ENCODE data around the gene ZFAND3. TPM values are rescaled to one million over a fixed set of nuclear protein-coding genes. Genes with fewer than 3 reads are reported as not detected.

Gene ZFAND3
- total and polyA plus RNA-seq, 2 experiments from 2014 or later = 16.9 to 28.2 TPM

DNA sequence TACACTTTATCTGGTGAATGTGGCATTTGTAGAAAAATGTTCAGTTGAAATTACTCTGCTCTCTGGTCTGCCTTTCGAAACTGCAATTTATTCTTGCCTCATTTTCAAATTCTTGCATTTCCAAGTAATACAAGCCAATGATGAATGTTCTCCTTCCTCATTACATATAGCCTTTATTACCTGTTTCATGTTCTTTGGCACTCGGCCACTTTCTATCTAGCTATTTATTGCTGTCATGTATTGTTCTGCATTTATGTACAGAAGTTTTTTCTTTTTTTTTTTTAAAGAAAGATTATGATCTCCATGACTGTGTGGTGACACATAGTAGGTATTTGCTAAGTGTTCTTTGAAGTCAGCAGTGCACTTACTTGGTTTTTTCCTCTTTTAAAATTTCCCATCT lies 261.4 kb downstream of the ZFAND3 start:
- Mint-ChIP-seq H3K27me3 (ENCODE audit: insufficient read depth, low read depth, poor library complexity) (no peaks in the 10 kb centered on the region), H3K4me1 (peaks cover 36% of the 10 kb centered on the region), H3K36me3 (ENCODE audit: low read depth) (no peaks in the 10 kb centered on the region), H3K27ac (no peak overlapping the region), H3K9me3 (no peaks in the 10 kb centered on the region), H3K4me3 (no peak overlapping the region)
- TF ChIP-seq, protein P1, sequence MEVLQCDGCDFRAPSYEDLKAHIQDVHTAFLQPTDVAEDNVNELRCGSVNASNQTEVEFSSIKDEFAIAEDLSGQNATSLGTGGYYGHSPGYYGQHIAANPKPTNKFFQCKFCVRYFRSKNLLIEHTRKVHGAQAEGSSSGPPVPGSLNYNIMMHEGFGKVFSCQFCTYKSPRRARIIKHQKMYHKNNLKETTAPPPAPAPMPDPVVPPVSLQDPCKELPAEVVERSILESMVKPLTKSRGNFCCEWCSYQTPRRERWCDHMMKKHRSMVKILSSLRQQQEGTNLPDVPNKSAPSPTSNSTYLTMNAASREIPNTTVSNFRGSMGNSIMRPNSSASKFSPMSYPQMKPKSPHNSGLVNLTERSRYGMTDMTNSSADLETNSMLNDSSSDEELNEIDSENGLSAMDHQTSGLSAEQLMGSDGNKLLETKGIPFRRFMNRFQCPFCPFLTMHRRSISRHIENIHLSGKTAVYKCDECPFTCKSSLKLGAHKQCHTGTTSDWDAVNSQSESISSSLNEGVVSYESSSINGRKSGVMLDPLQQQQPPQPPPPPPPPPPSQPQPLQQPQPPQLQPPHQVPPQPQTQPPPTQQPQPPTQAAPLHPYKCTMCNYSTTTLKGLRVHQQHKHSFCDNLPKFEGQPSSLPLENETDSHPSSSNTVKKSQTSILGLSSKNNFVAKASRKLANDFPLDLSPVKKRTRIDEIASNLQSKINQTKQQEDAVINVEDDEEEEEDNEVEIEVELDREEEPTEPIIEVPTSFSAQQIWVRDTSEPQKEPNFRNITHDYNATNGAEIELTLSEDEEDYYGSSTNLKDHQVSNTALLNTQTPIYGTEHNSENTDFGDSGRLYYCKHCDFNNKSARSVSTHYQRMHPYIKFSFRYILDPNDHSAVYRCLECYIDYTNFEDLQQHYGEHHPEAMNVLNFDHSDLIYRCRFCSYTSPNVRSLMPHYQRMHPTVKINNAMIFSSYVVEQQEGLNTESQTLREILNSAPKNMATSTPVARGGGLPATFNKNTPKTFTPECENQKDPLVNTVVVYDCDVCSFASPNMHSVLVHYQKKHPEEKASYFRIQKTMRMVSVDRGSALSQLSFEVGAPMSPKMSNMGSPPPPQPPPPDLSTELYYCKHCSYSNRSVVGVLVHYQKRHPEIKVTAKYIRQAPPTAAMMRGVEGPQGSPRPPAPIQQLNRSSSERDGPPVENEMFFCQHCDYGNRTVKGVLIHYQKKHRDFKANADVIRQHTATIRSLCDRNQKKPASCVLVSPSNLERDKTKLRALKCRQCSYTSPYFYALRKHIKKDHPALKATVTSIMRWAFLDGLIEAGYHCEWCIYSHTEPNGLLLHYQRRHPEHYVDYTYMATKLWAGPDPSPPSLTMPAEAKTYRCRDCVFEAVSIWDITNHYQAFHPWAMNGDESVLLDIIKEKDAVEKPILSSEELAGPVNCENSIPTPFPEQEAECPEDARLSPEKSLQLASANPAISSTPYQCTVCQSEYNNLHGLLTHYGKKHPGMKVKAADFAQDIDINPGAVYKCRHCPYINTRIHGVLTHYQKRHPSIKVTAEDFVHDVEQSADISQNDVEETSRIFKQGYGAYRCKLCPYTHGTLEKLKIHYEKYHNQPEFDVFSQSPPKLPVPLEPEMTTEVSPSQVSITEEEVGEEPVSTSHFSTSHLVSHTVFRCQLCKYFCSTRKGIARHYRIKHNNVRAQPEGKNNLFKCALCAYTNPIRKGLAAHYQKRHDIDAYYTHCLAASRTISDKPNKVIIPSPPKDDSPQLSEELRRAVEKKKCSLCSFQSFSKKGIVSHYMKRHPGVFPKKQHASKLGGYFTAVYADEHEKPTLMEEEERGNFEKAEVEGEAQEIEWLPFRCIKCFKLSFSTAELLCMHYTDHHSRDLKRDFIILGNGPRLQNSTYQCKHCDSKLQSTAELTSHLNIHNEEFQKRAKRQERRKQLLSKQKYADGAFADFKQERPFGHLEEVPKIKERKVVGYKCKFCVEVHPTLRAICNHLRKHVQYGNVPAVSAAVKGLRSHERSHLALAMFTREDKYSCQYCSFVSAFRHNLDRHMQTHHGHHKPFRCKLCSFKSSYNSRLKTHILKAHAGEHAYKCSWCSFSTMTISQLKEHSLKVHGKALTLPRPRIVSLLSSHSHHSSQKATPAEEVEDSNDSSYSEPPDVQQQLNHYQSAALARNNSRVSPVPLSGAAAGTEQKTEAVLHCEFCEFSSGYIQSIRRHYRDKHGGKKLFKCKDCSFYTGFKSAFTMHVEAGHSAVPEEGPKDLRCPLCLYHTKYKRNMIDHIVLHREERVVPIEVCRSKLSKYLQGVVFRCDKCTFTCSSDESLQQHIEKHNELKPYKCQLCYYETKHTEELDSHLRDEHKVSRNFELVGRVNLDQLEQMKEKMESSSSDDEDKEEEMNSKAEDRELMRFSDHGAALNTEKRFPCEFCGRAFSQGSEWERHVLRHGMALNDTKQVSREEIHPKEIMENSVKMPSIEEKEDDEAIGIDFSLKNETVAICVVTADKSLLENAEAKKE (CRISPR knock-in tag; IDR thresholded peaks at IDR 0.05) = no peak
- TF ChIP-seq, protein P2, sequence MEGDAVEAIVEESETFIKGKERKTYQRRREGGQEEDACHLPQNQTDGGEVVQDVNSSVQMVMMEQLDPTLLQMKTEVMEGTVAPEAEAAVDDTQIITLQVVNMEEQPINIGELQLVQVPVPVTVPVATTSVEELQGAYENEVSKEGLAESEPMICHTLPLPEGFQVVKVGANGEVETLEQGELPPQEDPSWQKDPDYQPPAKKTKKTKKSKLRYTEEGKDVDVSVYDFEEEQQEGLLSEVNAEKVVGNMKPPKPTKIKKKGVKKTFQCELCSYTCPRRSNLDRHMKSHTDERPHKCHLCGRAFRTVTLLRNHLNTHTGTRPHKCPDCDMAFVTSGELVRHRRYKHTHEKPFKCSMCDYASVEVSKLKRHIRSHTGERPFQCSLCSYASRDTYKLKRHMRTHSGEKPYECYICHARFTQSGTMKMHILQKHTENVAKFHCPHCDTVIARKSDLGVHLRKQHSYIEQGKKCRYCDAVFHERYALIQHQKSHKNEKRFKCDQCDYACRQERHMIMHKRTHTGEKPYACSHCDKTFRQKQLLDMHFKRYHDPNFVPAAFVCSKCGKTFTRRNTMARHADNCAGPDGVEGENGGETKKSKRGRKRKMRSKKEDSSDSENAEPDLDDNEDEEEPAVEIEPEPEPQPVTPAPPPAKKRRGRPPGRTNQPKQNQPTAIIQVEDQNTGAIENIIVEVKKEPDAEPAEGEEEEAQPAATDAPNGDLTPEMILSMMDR (conservative IDR thresholded peaks at IDR 0.05; ENCODE audit: low read depth in 2 of 2) = no peak
- H3K4me2 ChIP-seq = no peak overlapping the region
- ATAC-seq = no peak
- no peaks in the 10 kb centered on the region for H3K27me3 ChIP-seq (ENCODE audit: insufficient read depth)
- no peaks in the 10 kb centered on the region for H3F3A ChIP-seq (replicated peaks; ENCODE audit: low read depth)
- H4K20me1 ChIP-seq (replicated peaks; ENCODE audit: insufficient read depth) = no peaks in the 10 kb centered on the region
- DNase-seq (ENCODE audit: low spot score) = no peak
- no peak overlapping the region for H2AFZ ChIP-seq
- H3K36me3 ChIP-seq (ENCODE audit: insufficient read depth) = no peaks in the 10 kb centered on the region
- peaks cover 16% of the 10 kb centered on the region for H3K4me1 ChIP-seq (ENCODE audit: insufficient read depth)
- no peak overlapping the region for H3K27ac ChIP-seq (ENCODE audit: low read depth)
- no peaks in the 10 kb centered on the region for H3K79me2 ChIP-seq (replicated peaks; ENCODE audit: insufficient read depth)
- no peak overlapping the region for H3K4me3 ChIP-seq
- no peaks in the 10 kb centered on the region for H3K9me2 ChIP-seq (ENCODE audit: insufficient read depth)

DNA sequence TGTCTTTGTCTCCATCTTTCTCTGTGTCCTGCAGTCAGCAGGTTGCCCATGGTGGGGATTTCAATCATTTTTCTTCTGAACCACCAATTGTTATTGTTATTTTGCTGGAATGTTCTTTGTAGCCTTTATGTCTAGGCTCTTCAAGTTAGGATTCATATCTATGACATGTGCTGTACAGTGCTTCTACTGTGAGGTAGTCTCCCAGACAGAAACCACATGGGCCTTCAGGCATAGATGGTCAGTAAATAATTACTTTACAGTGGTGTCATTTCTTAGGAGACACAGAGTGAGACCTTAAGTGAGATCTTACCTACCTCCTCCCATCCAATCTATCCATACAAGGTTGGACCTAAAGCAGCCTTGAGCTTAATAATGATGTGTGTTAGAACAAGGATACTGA lies 265.5 kb downstream of the ZFAND3 start:
- H3K27ac ChIP-seq (ENCODE audit: low read depth) = no peak overlapping the region
- no peaks in the 10 kb centered on the region for H3K36me3 ChIP-seq (ENCODE audit: insufficient read depth)
- H3F3A ChIP-seq (replicated peaks; ENCODE audit: low read depth) = no peaks in the 10 kb centered on the region
- Mint-ChIP-seq H3K36me3 (ENCODE audit: low read depth) (no peaks in the 10 kb centered on the region), H3K27ac (no peak overlapping the region), H3K27me3 (ENCODE audit: insufficient read depth, low read depth, poor library complexity) (no peaks in the 10 kb centered on the region), H3K4me1 (peaks cover 13% of the 10 kb centered on the region; the same call in 2 of the 3 replicates), H3K4me3 (no peak overlapping the region), H3K9me3 (no peaks in the 10 kb centered on the region)
- no peaks in the 10 kb centered on the region for H4K20me1 ChIP-seq (replicated peaks; ENCODE audit: insufficient read depth)
- no peak overlapping the region for H2AFZ ChIP-seq
- H3K79me2 ChIP-seq (replicated peaks; ENCODE audit: insufficient read depth) = no peaks in the 10 kb centered on the region
- ATAC-seq (no peak), DNase-seq (ENCODE audit: low spot score) (no peak)
- H3K4me2 ChIP-seq = no peak overlapping the region
- H3K9me2 ChIP-seq (ENCODE audit: insufficient read depth) = no peaks in the 10 kb centered on the region
- H3K4me1 ChIP-seq (ENCODE audit: insufficient read depth) = no peaks in the 10 kb centered on the region
- no peak for TF ChIP-seq ZNF331 (CRISPR knock-in tag; IDR thresholded peaks at IDR 0.05; ENCODE audit: low read depth)
- TF ChIP-seq POLR2AphosphoS5 (IDR thresholded peaks at IDR 0.05; ENCODE audit: low read depth) = no peak
- TF ChIP-seq JUNB (IDR thresholded peaks at IDR 0.05; ENCODE audit: unreplicated experiment) = no peak
- no peak for TF ChIP-seq EZH2phosphoT487 (IDR thresholded peaks at IDR 0.05; ENCODE audit: unreplicated experiment)
- TF ChIP-seq, protein P3, sequence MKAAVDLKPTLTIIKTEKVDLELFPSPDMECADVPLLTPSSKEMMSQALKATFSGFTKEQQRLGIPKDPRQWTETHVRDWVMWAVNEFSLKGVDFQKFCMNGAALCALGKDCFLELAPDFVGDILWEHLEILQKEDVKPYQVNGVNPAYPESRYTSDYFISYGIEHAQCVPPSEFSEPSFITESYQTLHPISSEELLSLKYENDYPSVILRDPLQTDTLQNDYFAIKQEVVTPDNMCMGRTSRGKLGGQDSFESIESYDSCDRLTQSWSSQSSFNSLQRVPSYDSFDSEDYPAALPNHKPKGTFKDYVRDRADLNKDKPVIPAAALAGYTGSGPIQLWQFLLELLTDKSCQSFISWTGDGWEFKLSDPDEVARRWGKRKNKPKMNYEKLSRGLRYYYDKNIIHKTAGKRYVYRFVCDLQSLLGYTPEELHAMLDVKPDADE (IDR thresholded peaks at IDR 0.05) = no peak
- TF ChIP-seq ZNF114 (CRISPR knock-in tag; IDR thresholded peaks at IDR 0.05) = no peak
- TF ChIP-seq NANOG (IDR thresholded peaks at IDR 0.05; ENCODE audit: borderline replicate concordance) = no peak
- TF ChIP-seq, protein P4, sequence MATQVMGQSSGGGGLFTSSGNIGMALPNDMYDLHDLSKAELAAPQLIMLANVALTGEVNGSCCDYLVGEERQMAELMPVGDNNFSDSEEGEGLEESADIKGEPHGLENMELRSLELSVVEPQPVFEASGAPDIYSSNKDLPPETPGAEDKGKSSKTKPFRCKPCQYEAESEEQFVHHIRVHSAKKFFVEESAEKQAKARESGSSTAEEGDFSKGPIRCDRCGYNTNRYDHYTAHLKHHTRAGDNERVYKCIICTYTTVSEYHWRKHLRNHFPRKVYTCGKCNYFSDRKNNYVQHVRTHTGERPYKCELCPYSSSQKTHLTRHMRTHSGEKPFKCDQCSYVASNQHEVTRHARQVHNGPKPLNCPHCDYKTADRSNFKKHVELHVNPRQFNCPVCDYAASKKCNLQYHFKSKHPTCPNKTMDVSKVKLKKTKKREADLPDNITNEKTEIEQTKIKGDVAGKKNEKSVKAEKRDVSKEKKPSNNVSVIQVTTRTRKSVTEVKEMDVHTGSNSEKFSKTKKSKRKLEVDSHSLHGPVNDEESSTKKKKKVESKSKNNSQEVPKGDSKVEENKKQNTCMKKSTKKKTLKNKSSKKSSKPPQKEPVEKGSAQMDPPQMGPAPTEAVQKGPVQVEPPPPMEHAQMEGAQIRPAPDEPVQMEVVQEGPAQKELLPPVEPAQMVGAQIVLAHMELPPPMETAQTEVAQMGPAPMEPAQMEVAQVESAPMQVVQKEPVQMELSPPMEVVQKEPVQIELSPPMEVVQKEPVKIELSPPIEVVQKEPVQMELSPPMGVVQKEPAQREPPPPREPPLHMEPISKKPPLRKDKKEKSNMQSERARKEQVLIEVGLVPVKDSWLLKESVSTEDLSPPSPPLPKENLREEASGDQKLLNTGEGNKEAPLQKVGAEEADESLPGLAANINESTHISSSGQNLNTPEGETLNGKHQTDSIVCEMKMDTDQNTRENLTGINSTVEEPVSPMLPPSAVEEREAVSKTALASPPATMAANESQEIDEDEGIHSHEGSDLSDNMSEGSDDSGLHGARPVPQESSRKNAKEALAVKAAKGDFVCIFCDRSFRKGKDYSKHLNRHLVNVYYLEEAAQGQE (IDR thresholded peaks at IDR 0.05; ENCODE audit: unreplicated experiment) = no peak
- H3K27me3 ChIP-seq (ENCODE audit: insufficient read depth) = no peaks in the 10 kb centered on the region
- H3K4me3 ChIP-seq = no peak overlapping the region

Measured in GM23338 (cell line).